ENCODE data around the gene APOO. TPM values are rescaled to one million over a fixed set of nuclear protein-coding genes. Genes with fewer than 3 reads are reported as not detected.

The APOO gene
- total RNA-seq, 1 donor from 2014 or later, result 36.2 TPM

DNA sequence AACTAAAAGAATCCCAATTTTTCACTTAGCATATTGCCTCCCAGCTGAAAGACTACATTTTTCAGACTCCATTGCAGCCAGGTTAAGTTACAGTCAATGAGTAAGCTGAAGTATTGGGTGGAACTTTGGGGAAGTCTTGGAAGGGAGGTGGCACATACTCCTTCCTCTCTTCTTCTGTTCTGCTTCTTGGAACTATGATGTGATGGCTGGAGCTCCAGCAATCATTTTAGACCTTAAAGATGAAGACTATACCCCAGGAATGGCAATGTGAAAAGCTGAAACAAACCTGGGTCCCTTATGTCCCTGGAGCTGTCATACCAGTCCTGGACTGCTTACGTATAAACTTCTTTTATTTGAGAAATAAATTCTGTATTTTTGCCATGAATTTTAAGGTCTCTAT is 93.9 kb downstream of the APOO start:
- Mint-ChIP-seq H3K27me3 (ENCODE audit: unreplicated experiment) (no peaks in the 10 kb centered on the region), H3K4me1 (ENCODE audit: low read depth, unreplicated experiment) (no peaks in the 10 kb centered on the region), H3K9me3 (ENCODE audit: unreplicated experiment) (no peaks in the 10 kb centered on the region), H3K4me3 (ENCODE audit: unreplicated experiment) (no peak overlapping the region), H3K27ac (ENCODE audit: unreplicated experiment) (no peak overlapping the region), H3K36me3 (ENCODE audit: unreplicated experiment) (no peaks in the 10 kb centered on the region)
- TF ChIP-seq, protein P1, sequence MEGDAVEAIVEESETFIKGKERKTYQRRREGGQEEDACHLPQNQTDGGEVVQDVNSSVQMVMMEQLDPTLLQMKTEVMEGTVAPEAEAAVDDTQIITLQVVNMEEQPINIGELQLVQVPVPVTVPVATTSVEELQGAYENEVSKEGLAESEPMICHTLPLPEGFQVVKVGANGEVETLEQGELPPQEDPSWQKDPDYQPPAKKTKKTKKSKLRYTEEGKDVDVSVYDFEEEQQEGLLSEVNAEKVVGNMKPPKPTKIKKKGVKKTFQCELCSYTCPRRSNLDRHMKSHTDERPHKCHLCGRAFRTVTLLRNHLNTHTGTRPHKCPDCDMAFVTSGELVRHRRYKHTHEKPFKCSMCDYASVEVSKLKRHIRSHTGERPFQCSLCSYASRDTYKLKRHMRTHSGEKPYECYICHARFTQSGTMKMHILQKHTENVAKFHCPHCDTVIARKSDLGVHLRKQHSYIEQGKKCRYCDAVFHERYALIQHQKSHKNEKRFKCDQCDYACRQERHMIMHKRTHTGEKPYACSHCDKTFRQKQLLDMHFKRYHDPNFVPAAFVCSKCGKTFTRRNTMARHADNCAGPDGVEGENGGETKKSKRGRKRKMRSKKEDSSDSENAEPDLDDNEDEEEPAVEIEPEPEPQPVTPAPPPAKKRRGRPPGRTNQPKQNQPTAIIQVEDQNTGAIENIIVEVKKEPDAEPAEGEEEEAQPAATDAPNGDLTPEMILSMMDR (IDR thresholded peaks at IDR 0.05; ENCODE audit: partially characterized antibody, unreplicated experiment), result no peak
- DNase-seq, result no peak

DNA sequence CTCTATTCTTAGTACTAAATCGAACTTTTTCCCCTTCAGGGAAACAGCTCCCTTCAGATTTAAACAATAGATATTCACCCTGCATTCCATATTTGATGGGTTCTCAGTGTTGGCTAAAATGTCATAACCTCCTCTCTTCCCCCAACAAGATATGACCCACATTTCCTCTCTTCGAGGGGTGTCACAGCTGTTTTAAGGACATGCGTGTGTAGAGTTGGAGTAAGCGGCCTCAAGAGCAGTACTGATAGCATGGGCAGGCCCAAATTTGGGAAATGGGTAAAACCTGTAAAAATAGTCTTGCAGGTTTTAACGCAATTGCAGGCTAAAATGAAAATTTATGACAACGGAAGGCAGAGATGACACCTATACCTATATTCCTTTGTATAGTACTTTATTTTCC is 96.1 kb downstream of the APOO start:
- Mint-ChIP-seq H3K4me1 (ENCODE audit: low read depth, unreplicated experiment) (no peaks in the 10 kb centered on the region), H3K4me3 (ENCODE audit: unreplicated experiment) (no peak overlapping the region), H3K36me3 (ENCODE audit: unreplicated experiment) (no peaks in the 10 kb centered on the region), H3K9me3 (ENCODE audit: unreplicated experiment) (no peaks in the 10 kb centered on the region), H3K27me3 (ENCODE audit: unreplicated experiment) (no peaks in the 10 kb centered on the region), H3K27ac (ENCODE audit: unreplicated experiment) (no peak overlapping the region)
- no peak for DNase-seq
- TF ChIP-seq, protein P1 (IDR thresholded peaks at IDR 0.05; ENCODE audit: partially characterized antibody, unreplicated experiment), result no peak

DNA sequence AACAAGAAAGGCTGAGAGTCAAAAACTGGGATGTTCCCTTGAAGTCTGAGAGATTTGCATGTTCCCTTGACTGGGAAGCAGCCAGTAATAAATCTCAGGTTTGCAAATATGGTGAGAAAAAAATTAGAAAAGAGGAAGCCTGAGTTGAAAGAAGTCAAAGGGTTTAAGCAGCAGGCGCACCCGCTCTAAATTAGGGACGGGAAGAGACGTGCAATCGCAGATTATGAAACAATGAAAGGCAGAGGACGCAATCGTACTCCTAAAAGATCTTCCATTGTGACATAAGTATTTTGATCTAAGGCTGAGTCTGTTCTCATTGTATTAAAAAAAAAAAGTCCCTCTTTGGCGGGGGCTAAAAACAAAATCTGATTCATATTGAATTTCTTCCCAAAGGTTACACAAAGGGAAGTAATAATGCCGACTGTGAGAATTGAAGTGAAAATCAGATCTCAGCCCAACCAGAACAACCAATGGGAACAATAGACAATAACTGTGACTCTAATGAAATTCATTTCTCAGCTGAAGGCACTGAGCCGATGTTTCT is 96.6 kb downstream of the APOO start:
- H3K27ac Mint-ChIP-seq (ENCODE audit: unreplicated experiment), result no peak overlapping the region
- DNase-seq, result no peak

DNA sequence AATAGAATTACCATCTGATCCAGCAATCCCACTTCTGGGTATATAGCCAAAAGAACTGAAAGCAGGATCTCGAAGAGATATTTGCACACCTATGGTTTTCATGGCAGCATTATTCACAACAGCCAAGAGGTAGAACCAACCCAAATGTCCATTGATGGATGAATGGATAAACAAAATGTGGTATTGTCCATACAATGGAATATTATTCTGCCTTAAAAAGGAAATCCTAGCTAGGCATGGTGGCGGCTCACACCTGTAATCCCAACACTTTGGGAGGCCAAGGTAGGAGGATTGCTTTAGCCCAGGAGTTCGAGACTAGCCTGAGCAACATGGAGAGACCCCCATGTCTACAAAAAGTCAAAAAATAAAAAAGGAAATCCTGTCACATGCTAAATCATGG is 97.5 kb downstream of the APOO start:
- no peaks in the 10 kb centered on the region for H3K9me3 Mint-ChIP-seq (ENCODE audit: unreplicated experiment)

More for the DNA sequence above, 96.6 kb downstream of the APOO start:
- no peaks in the 10 kb centered on the region for H3K9me3 Mint-ChIP-seq (ENCODE audit: unreplicated experiment)
- H3K36me3 Mint-ChIP-seq (ENCODE audit: unreplicated experiment), result no peaks in the 10 kb centered on the region
- H3K4me3 Mint-ChIP-seq (ENCODE audit: unreplicated experiment), result no peak overlapping the region
- no peaks in the 10 kb centered on the region for H3K27me3 Mint-ChIP-seq (ENCODE audit: unreplicated experiment)
- TF ChIP-seq, protein P1 (IDR thresholded peaks at IDR 0.05; ENCODE audit: partially characterized antibody, unreplicated experiment), result no peak
- no peaks in the 10 kb centered on the region for H3K4me1 Mint-ChIP-seq (ENCODE audit: low read depth, unreplicated experiment)

DNA sequence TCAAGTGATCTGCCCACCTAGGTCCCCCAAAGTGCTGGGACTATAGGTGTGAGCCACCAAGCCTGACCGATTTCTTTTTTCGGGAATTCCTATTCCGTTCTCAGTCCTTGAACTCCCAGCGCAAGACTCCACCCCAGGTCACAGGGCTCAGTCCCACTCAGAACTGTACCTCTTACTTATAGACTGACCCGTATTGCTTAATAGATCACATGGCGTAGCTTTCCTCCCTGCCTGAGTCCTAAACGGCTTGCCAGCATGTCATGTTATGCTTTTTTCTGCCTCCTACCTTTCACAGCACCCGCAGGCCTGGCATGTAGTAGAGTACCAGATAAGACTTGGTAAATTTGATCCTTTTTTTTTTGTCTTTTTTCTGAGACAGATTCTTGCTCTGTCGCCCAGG is 102.3 kb downstream of the APOO start:
- Mint-ChIP-seq H3K9me3 (ENCODE audit: unreplicated experiment) (no peaks in the 10 kb centered on the region), H3K27me3 (ENCODE audit: unreplicated experiment) (no peaks in the 10 kb centered on the region), H3K36me3 (ENCODE audit: unreplicated experiment) (no peaks in the 10 kb centered on the region), H3K4me3 (ENCODE audit: unreplicated experiment) (no peak overlapping the region), H3K4me1 (ENCODE audit: low read depth, unreplicated experiment) (peaks cover 1% of the 10 kb centered on the region), H3K27ac (ENCODE audit: unreplicated experiment) (no peak overlapping the region)
- TF ChIP-seq, protein P1 (IDR thresholded peaks at IDR 0.05; ENCODE audit: partially characterized antibody, unreplicated experiment), result no peak
- no peak for DNase-seq

More for the DNA sequence above, 97.5 kb downstream of the APOO start:
- H3K36me3 Mint-ChIP-seq (ENCODE audit: unreplicated experiment), result no peaks in the 10 kb centered on the region
- no peak for DNase-seq
- no peaks in the 10 kb centered on the region for H3K4me1 Mint-ChIP-seq (ENCODE audit: low read depth, unreplicated experiment)
- TF ChIP-seq, protein P1 (IDR thresholded peaks at IDR 0.05; ENCODE audit: partially characterized antibody, unreplicated experiment), result no peak
- no peak overlapping the region for H3K27ac Mint-ChIP-seq (ENCODE audit: unreplicated experiment)
- no peak overlapping the region for H3K4me3 Mint-ChIP-seq (ENCODE audit: unreplicated experiment)
- no peaks in the 10 kb centered on the region for H3K27me3 Mint-ChIP-seq (ENCODE audit: unreplicated experiment)

Data from glutamatergic neuron (in vitro differentiated cells).